Uterus (tissue), 4 donors: ENCODE results near the gene SEC14L5. TPM values are rescaled to one million over a fixed set of nuclear protein-coding genes. Genes with fewer than 3 reads are reported as not detected.
A peak's percentile ranks its signal among the peaks of the same experiment; 100 is the strongest.

ENCODE experiments used
- DNase-seq, 2 donors: peaks; one replicate each; pipeline ENCODE4 v3.0.0-alpha.2; 2019 to 2020
- H3K27ac ChIP-seq, 2 donors: fragments of 200-600 bp; sonication (generic); 1 replicate in 1 of 2; 2 replicates in 1 of 2; pipeline ENCODE4 v1.5.1; 2016 to 2018
- H3K27me3 ChIP-seq, 2 donors: fragments of 200-600 bp; sonication (generic); one replicate each; pipeline ENCODE4 v1.5.1; 2018 to 2019; ENCODE audit warnings: control low read depth in 1 of 2
- H3K36me3 ChIP-seq, 2 donors: fragments of 200-600 bp; sonication (generic); one replicate each; pipeline ENCODE4 v1.5.1; 2019; ENCODE audit warnings: control low read depth in 1 of 2
- H3K4me1 ChIP-seq, 2 donors: fragments of 200-600 bp; sonication (generic); one replicate each; pipeline ENCODE4 v1.5.1; 2018 to 2019; ENCODE audit warnings: control low read depth in 1 of 2
- H3K4me3 ChIP-seq, 2 donors: fragments of 200-600 bp; sonication (generic); 1 replicate in 1 of 2; 2 replicates in 1 of 2; pipeline ENCODE4 v1.5.1; 2018 to 2019; ENCODE audit warnings: mild to moderate bottlenecking in 1 of 2
- H3K9me3 ChIP-seq, 2 donors: fragments of 200-600 bp; sonication (generic); one replicate each; pipeline ENCODE4 v1.5.1; 2019; ENCODE audit warnings: control low read depth in 1 of 2
- CTCF ChIP-seq, 4 experiments: fragments of 200-600 bp in 2 of 4; fragments of 450-650 bp in 2 of 4; sonication (generic) in 2 of 4; IDR thresholded peaks; one replicate each; pipeline ENCODE4 v1.5.1; 2016 to 2019; ENCODE audit warnings: antibody characterized with exemption in 4 of 4, mild to moderate bottlenecking in 2 of 4, moderate library complexity in 1 of 4
- POLR2A ChIP-seq, 2 donors: fragments of 450-650 bp; IDR thresholded peaks; one replicate each; pipeline ENCODE4 v1.6.1; 2016; ENCODE audit warnings: antibody characterized with exemption in 2 of 2, mild to moderate bottlenecking in 1 of 2, moderate library complexity in 1 of 2
- intact Hi-C: fragments of 100-400 bp; cut with DNase I; formaldehyde crosslinking; loops from one replicate; pipeline ENCODE4 v1.15.1; 2023; ENCODE audit warnings: low total_unique reads
- total RNA-seq, 4 donors: library from RNA; depleted of rRNA in 3 of 4; stranded (reverse); fragments of >200 nt in 3 of 4; gene quantifications; one replicate each; pipeline versions ENCODE4 v1.1.0 to v1.2.4, GENCODE V29; 2014 to 2023
- donor health status: DM: yes; HTN: yes; CAD: no.

Gene SEC14L5
- total RNA-seq, 4 donors from 2014 or later: 0.28 to 2.0 TPM; not detected in 2

- Histone ChIP-seq H3K27me3 (no peaks in the 10 kb centered on the region), H3K4me1 (peaks cover 18 to 28% of the 10 kb centered on the region in 2 donors), H3K4me3 (no peak overlapping the region), H3K27ac (peak overlapping the region; percentile 94 to 97), H3K36me3 (no peaks in the 10 kb centered on the region), H3K9me3 (no peaks in the 10 kb centered on the region)
- TF ChIP-seq CTCF (IDR thresholded peaks at IDR 0.05) (no peak), POLR2A (IDR thresholded peaks at IDR 0.05) (no peak)
- intact Hi-C loops: no loop called here
- peak; percentile 53 to 60 for DNase-seq
Measured at GRCh38 chr16:4945560-4946502, 12.3 kb upstream of the SEC14L5 start.

GRCh38 chr16:4946917-4947316, 11.2 kb upstream of the SEC14L5 start:
- DNase-seq: no peak
- Histone ChIP-seq H3K27me3 (no peaks in the 10 kb centered on the region), H3K27ac (peak overlapping the region in 1 of 2 donors; percentile 97)

GRCh38 chr16:4947722-4948503, 10.2 kb upstream of the SEC14L5 start:
- H3K9me3 ChIP-seq: no peaks in the 10 kb centered on the region
- H3K36me3 ChIP-seq: no peaks in the 10 kb centered on the region
- TF ChIP-seq POLR2A (IDR thresholded peaks at IDR 0.05): no peak
- no peak for TF ChIP-seq CTCF (IDR thresholded peaks at IDR 0.05)
- DNase-seq: no peak
- peaks cover 13 to 18% of the 10 kb centered on the region in 2 donors for H3K4me1 ChIP-seq
- H3K27me3 ChIP-seq: no peaks in the 10 kb centered on the region
- H3K27ac ChIP-seq: no peak overlapping the region
- intact Hi-C loops: no loop called here
- no peak overlapping the region for H3K4me3 ChIP-seq

More at GRCh38 chr16:4946917-4947316, 11.2 kb upstream of the SEC14L5 start:
- TF ChIP-seq CTCF (IDR thresholded peaks at IDR 0.05): no peak
- no peak for TF ChIP-seq POLR2A (IDR thresholded peaks at IDR 0.05)
- Histone ChIP-seq H3K36me3 (no peaks in the 10 kb centered on the region), H3K4me1 (peaks cover 18 to 28% of the 10 kb centered on the region in 2 donors), H3K9me3 (no peaks in the 10 kb centered on the region), H3K4me3 (no peak overlapping the region)
- intact Hi-C loops: no loop called here

- no peak overlapping the region for H3K27ac ChIP-seq
- H3K4me3 ChIP-seq: no peak overlapping the region
- no peak for DNase-seq
- intact Hi-C loops: no loop called here
- peaks cover 4 to 10% of the 10 kb centered on the region in 2 donors for H3K4me1 ChIP-seq
- H3K36me3 ChIP-seq: no peaks in the 10 kb centered on the region
- no peaks in the 10 kb centered on the region for H3K9me3 ChIP-seq
- H3K27me3 ChIP-seq: no peaks in the 10 kb centered on the region
- TF ChIP-seq CTCF (IDR thresholded peaks at IDR 0.05) (no peak), POLR2A (IDR thresholded peaks at IDR 0.05) (no peak)
Measured at GRCh38 chr16:4948903-4949766, 9.0 kb upstream of the SEC14L5 start.
